Activated CD8-positive, alpha-beta memory T cell treated with anti-CD3 and anti-CD28 coated beads, Interleukin-2, amount 10 ng/mL, durations not matched to agents 7 days and 5 days (primary cell): Measurements from ENCODE around the gene LYZL2. TPM values are rescaled to one million over a fixed set of nuclear protein-coding genes. Genes with fewer than 3 reads are reported as not detected.
A peak's percentile ranks its signal among the peaks of the same experiment; 100 is the strongest.

Source experiments
- ATAC-seq: fragments of 150-1000 bp; cut with Tn5 transposase; one replicate; pipeline ENCODE4 v1.10.0; 2021; ENCODE audit warnings: moderate library complexity
- CTCF ChIA-PET: fragments of 350-600 bp; sonication (Branson Sonifier 250); formaldehyde crosslinking; loops from one replicate; lab custom pipeline; 2021; ENCODE audit warnings: antibody characterized with exemption; lab: Charles Lee
- DNase-seq: peaks from one replicate; pipeline ENCODE4 v3.0.0-alpha.2; 2020
- H3K27ac Mint-ChIP-seq: one replicate; pipeline ENCODE4 v1.8.0; 2021; ENCODE audit warnings: mild to moderate bottlenecking, mixed read lengths
- H3K27me3 Mint-ChIP-seq: one replicate; pipeline ENCODE4 v1.8.0; 2021; ENCODE audit warnings: mixed read lengths
- H3K36me3 Mint-ChIP-seq: one replicate; pipeline ENCODE4 v1.8.0; 2021; ENCODE audit warnings: mild to moderate bottlenecking, mixed read lengths
- H3K4me1 Mint-ChIP-seq: one replicate; pipeline ENCODE4 v1.8.0; 2021; ENCODE audit warnings: mixed read lengths
- H3K4me3 Mint-ChIP-seq: one replicate; pipeline ENCODE4 v1.8.0; 2021; ENCODE audit warnings: mild to moderate bottlenecking, moderate library complexity, mixed read lengths
- H3K9me3 Mint-ChIP-seq: one replicate; pipeline ENCODE4 v1.8.0; 2022; ENCODE audit warnings: low read depth, mixed read lengths
- total RNA-seq, 2 experiments: library from RNA; stranded (reverse); gene quantifications; one replicate each; pipeline ENCODE4 v1.2.3, GENCODE V29; 2021

Gene LYZL2
- total RNA-seq, 2 experiments from 2014 or later, result not detected

- peaks cover 13% of the 10 kb centered on the region for H3K27me3 Mint-ChIP-seq
- no peak overlapping the region for H3K27ac Mint-ChIP-seq
- ATAC-seq (no peak), DNase-seq (no peak)
- H3K36me3 Mint-ChIP-seq, result no peaks in the 10 kb centered on the region
- H3K4me3 Mint-ChIP-seq, result no peak overlapping the region
- CTCF ChIA-PET, result interaction anchor here (1.3 to 5.0 kb wide), 7 partner anchors 12 to 221 kb away, joined by 3 to 60 read pairs (median 11); no protein-coding TSS in a partner anchor
- H3K4me1 Mint-ChIP-seq, result peaks cover 15% of the 10 kb centered on the region
- H3K9me3 Mint-ChIP-seq, result no peaks in the 10 kb centered on the region
Observed at GRCh38 chr10:30580241-30580640, 49.3 kb downstream of the LYZL2 start.

- CTCF ChIA-PET, result no interaction called here
- Mint-ChIP-seq H3K27me3 (peaks cover 16% of the 10 kb centered on the region), H3K36me3 (no peaks in the 10 kb centered on the region), H3K27ac (no peak overlapping the region), H3K9me3 (no peaks in the 10 kb centered on the region), H3K4me1 (peaks cover 15% of the 10 kb centered on the region), H3K4me3 (no peak overlapping the region)
- ATAC-seq (no peak), DNase-seq (no peak)
Observed at GRCh38 chr10:30579574-30579973, 50.0 kb downstream of the LYZL2 start.

DNA sequence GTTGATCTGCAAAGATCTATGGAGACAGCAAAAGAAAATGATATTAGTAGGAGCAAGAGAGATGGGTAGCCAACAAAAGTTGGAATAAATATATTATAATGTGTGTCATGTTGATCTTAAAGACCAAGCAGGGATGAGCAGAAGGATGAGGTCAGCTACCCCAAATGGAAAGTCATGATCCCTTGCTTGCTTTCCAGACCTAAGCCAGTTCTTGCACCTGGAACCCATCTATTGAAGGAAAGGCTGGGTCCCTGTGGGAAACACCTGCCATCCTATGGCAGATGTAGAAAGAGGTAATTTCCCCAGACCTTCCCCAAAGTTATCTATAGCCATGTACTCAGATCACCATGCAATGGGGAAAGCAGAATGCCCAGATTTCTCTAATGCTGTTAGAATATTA, 52.5 kb downstream of the LYZL2 start:
- Mint-ChIP-seq H3K27me3 (peaks cover 19% of the 10 kb centered on the region), H3K27ac (no peak overlapping the region), H3K36me3 (no peaks in the 10 kb centered on the region)

DNA sequence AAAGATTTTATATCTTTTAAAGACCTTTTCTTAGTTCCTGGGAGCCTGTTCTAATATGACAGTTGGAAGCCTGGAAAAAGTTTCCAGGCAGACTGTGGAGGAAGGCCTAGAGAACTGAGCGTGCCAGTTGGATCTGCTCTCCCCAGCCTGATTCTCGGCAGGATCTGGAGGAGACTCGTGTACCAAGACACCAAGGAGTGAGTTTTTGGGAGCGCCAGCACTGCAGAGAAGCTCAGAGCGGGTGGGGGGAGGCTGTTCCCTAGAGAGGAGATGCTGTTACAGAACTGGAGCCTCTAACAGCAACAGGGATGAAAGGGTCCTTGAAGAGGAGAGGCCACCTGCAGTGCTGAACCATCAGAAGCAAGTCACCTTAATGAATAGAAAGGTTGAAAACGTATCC, 52.9 kb downstream of the LYZL2 start:
- CTCF ChIA-PET, result no interaction called here
- H3K9me3 Mint-ChIP-seq, result no peaks in the 10 kb centered on the region

More for the DNA sequence above, 52.5 kb downstream of the LYZL2 start:
- H3K4me3 Mint-ChIP-seq, result no peak overlapping the region
- DNase-seq (no peak), ATAC-seq (no peak)
- CTCF ChIA-PET, result no interaction called here
- H3K9me3 Mint-ChIP-seq, result no peaks in the 10 kb centered on the region
- H3K4me1 Mint-ChIP-seq, result no peaks in the 10 kb centered on the region

GRCh38 chr10:30574432-30574796, 55.1 kb downstream of the LYZL2 start:
- CTCF ChIA-PET, result interaction anchor here (0.9 kb wide), 1 partner anchor 17 kb away, joined by 3 read pairs; no protein-coding TSS in a partner anchor
- Mint-ChIP-seq H3K4me3 (no peak overlapping the region), H3K27me3 (peaks cover 21% of the 10 kb centered on the region), H3K4me1 (no peaks in the 10 kb centered on the region), H3K9me3 (no peaks in the 10 kb centered on the region), H3K27ac (no peak overlapping the region), H3K36me3 (no peaks in the 10 kb centered on the region)
- ATAC-seq, result no peak
- no peak for DNase-seq

More for the DNA sequence above, 52.9 kb downstream of the LYZL2 start:
- H3K4me3 Mint-ChIP-seq, result no peak overlapping the region
- H3K27me3 Mint-ChIP-seq, result peaks cover 19% of the 10 kb centered on the region
- no peaks in the 10 kb centered on the region for H3K4me1 Mint-ChIP-seq
- ATAC-seq (no peak), DNase-seq (no peak)
- H3K27ac Mint-ChIP-seq, result no peak overlapping the region
- H3K36me3 Mint-ChIP-seq, result no peaks in the 10 kb centered on the region

DNA sequence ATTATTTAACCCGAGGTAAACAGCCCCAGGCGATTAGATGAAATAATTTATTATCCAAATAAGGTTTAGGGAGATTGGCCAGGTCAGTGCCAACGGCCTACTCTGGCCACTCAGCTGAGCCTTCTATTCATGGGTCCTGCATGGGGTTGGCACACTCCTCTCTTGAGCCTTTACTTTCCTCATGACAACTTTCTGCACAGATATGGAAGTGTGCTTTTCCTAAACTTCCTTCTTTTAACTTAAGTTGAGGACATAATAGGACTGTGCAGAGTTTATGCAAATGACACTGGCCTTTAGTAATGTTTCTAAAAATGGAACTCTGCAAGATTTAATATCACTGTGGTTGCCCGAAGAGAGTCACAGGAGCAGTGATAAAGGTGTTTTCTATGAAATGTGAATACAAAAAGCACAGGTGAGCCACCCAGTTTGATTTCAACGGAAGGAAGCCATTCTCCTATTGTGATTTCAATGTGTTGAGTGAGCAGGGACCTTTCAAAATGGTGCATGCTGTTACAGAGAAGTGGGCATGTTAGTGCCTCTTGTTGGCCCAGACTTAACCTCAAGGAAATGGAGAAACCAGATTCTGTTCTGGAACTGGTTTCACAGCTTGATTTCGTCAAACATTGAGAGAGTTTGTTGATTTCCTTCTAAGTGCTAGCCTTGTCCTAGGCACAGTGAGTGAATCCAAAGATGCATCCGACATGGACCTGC, 55.7 kb downstream of the LYZL2 start:
- DNase-seq (no peak), ATAC-seq (no peak)
- Mint-ChIP-seq H3K27ac (no peak overlapping the region), H3K9me3 (no peaks in the 10 kb centered on the region), H3K27me3 (peaks cover 21% of the 10 kb centered on the region), H3K4me3 (no peak overlapping the region), H3K4me1 (no peaks in the 10 kb centered on the region), H3K36me3 (no peaks in the 10 kb centered on the region)
- CTCF ChIA-PET, result interaction anchor here (0.9 kb wide), 1 partner anchor 18 kb away, joined by 3 read pairs; no protein-coding TSS in a partner anchor

- Mint-ChIP-seq H3K9me3 (no peaks in the 10 kb centered on the region), H3K4me3 (no peak overlapping the region), H3K27ac (no peak overlapping the region), H3K4me1 (peaks cover 13% of the 10 kb centered on the region), H3K27me3 (peaks cover 45% of the 10 kb centered on the region), H3K36me3 (no peaks in the 10 kb centered on the region)
- CTCF ChIA-PET, result interaction anchor here (1.0 to 4.6 kb wide), 3 partner anchors 17 to 74 kb away, joined by 3 to 26 read pairs (median 6); no protein-coding TSS in a partner anchor
- no peak for DNase-seq
- no peak for ATAC-seq
Observed at GRCh38 chr10:30565449-30565848, 64.1 kb downstream of the LYZL2 start.

- ATAC-seq, result peak; percentile 95
- H3K27me3 Mint-ChIP-seq, result peaks cover 33% of the 10 kb centered on the region
- no peaks in the 10 kb centered on the region for H3K9me3 Mint-ChIP-seq
- H3K4me3 Mint-ChIP-seq, result no peak overlapping the region
- CTCF ChIA-PET, result interaction anchor here (0.9 to 4.6 kb wide), 4 partner anchors 20 to 203 kb away, joined by 3 to 26 read pairs (median 6); no protein-coding TSS in a partner anchor
- H3K27ac Mint-ChIP-seq, result no peak overlapping the region
- H3K4me1 Mint-ChIP-seq, result peaks cover 13% of the 10 kb centered on the region
- H3K36me3 Mint-ChIP-seq, result no peaks in the 10 kb centered on the region
- DNase-seq, result peak; percentile 86
Observed at GRCh38 chr10:30562787-30563186, 66.8 kb downstream of the LYZL2 start.

Other genes starting within 250 kb of the LYZL2 start
- 10 to 100 TPM; 54.5 to 56.8 TPM for gene MAP3K8, start 195.6 kb downstream of the LYZL2 start, total RNA-seq